LNCaP clone FGC (cell line): Measurements from ENCODE around the gene NOL4.

ENCODE experiments used
- DNase-seq: peaks from one replicate; pipeline ENCODE4 v3.0.0-alpha.2; 2011; ENCODE audit warnings: low read depth
- H3K4me3 ChIP-seq: 2 replicates; pipeline ENCODE4 v1.5.1; 2011; ENCODE audit warnings: mild to moderate bottlenecking, low read depth, low read length, control low read depth
- TF ChIP-seq, protein P1 (sequence below): IDR thresholded peaks from 2 replicates; pipeline ENCODE4 v1.5.1; 2012; ENCODE audit warnings: mild to moderate bottlenecking; ENCODE audit not compliant: control insufficient read depth, insufficient read depth; ENCODE audit errors: extremely low read depth

Gene NOL4

DNA sequence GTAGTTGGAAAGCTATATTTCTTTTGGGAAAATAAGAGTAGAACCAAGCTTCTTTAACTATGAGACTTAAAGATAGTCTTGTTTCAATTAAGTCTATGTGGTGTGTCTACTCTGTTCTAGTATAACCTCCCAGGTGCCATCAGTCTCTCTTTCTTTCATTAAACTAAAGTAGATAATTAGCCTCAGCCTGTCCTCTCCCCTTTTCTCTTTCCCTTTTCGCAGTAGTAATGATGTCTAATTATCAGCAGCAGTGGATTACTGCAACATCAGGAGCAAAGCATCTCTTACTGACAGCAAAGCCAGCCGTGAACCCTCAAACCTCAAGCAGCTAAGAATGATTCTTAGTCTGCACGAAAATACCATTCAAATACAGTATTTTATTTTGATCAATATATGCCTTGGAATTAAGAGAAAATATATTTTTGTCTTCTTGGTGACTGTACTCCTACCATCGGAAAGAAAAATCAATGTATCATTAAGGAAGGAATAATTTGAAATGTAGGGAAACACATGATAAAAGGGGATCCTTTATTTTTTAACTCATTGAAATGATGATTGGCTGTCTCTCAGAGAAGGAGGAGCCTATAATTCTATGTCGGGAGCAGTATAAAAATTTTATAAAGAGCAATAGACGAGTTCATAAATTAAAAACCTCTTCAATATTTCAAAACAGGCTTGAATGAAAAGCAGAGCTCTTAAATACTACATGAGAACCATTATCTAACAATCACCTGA, 4.5 kb downstream of the NOL4 start:
- TF ChIP-seq, protein P1, sequence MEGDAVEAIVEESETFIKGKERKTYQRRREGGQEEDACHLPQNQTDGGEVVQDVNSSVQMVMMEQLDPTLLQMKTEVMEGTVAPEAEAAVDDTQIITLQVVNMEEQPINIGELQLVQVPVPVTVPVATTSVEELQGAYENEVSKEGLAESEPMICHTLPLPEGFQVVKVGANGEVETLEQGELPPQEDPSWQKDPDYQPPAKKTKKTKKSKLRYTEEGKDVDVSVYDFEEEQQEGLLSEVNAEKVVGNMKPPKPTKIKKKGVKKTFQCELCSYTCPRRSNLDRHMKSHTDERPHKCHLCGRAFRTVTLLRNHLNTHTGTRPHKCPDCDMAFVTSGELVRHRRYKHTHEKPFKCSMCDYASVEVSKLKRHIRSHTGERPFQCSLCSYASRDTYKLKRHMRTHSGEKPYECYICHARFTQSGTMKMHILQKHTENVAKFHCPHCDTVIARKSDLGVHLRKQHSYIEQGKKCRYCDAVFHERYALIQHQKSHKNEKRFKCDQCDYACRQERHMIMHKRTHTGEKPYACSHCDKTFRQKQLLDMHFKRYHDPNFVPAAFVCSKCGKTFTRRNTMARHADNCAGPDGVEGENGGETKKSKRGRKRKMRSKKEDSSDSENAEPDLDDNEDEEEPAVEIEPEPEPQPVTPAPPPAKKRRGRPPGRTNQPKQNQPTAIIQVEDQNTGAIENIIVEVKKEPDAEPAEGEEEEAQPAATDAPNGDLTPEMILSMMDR, result no peak
- no peak overlapping the region for H3K4me3 ChIP-seq
- no peak for DNase-seq

- DNase-seq, result no peak
- TF ChIP-seq, protein P1, result no peak
- no peak overlapping the region for H3K4me3 ChIP-seq
Measured at GRCh38 chr18:34219651-34220050, 5.1 kb downstream of the NOL4 start.

DNA sequence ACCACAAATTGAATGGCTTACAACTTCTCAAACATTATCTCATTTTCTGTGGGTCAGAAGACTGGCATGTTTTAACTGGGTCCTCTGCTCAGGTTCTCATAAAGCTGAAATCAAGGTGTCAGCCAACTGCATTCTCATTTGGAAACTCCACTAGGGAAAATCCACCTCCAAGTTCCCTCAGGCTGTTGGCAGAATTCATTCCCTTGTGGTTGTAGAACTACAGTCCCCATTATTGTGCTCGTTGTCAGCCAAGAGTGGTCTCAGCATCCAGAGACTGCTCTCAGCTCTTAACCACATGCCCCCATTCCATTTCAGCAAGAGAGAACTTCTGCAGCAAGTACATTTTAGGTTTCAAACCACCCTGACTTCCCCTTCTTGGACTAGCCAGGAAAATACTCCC, 12.2 kb downstream of the NOL4 start:
- H3K4me3 ChIP-seq, result no peak overlapping the region
- TF ChIP-seq, protein P1, result no peak
- no peak for DNase-seq

GRCh38 chr18:34207344-34207851, 17.3 kb downstream of the NOL4 start:
- no peak for DNase-seq
- TF ChIP-seq, protein P1, result no peak
- no peak overlapping the region for H3K4me3 ChIP-seq

GRCh38 chr18:34203866-34204265, 20.8 kb downstream of the NOL4 start:
- H3K4me3 ChIP-seq, result no peak overlapping the region
- TF ChIP-seq, protein P1, result no peak

DNA sequence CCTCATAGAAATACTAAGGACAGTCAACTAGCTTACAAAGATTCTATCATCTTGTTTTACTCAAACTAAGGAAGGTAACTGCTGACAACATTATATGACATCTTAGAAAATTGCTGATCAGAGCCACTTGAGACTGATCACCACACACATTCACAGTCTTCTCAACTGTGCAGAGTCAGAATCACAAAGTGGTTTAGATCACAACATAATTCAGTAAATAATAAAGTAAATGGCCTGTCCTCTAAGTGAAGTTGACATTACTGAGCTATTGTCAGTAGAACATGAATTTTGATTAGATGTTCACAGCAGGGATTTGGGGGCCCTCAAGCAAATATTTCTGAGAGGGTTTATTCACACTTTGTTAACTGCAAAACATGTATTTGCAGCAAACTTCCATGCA, 28.5 kb downstream of the NOL4 start:
- DNase-seq, result no peak
- no peak overlapping the region for H3K4me3 ChIP-seq
- TF ChIP-seq, protein P1, result no peak

More at GRCh38 chr18:34203866-34204265, 20.8 kb downstream of the NOL4 start:
- no peak for DNase-seq

GRCh38 chr18:34194239-34194638, 30.5 kb downstream of the NOL4 start:
- TF ChIP-seq, protein P1, result no peak
- H3K4me3 ChIP-seq, result no peak overlapping the region

More at GRCh38 chr18:34194239-34194638, 30.5 kb downstream of the NOL4 start:
- DNase-seq, result no peak
